Subcutaneous abdominal adipose tissue (tissue), 5 donors: ENCODE measurements around the gene PDE4A.
A peak's percentile ranks its signal among the peaks of the same experiment; 100 is the strongest.

Experiments used
- H3K27ac ChIP-seq: one replicate; pipeline ENCODE4 v1.7.0; 2013; ENCODE audit warnings: low read depth, mild to moderate bottlenecking, inconsistent platforms, low read length, moderate library complexity
- H3K27me3 ChIP-seq, 5 donors: one replicate each; pipeline ENCODE4 v1.7.0; 2013; ENCODE audit warnings: low read length in 5 of 5, inconsistent platforms in 1 of 5; ENCODE audit not compliant: control insufficient read depth in 5 of 5, insufficient read depth in 4 of 5
- H3K36me3 ChIP-seq, 5 donors: one replicate each; pipeline ENCODE4 v1.7.0; 2013; ENCODE audit warnings: low read length in 5 of 5; ENCODE audit not compliant: control insufficient read depth in 5 of 5, insufficient read depth in 5 of 5
- H3K4me1 ChIP-seq, 5 donors: one replicate each; pipeline ENCODE4 v1.7.0; 2013; ENCODE audit warnings: low read length in 5 of 5, mild to moderate bottlenecking in 3 of 5, moderate library complexity in 1 of 5; ENCODE audit not compliant: control insufficient read depth in 5 of 5, insufficient read depth in 5 of 5
- H3K4me3 ChIP-seq, 5 donors: one replicate each; pipeline ENCODE4 v1.7.0; 2013; ENCODE audit warnings: low read length in 5 of 5, low read depth in 1 of 5
- H3K9ac ChIP-seq, 5 donors: one replicate each; pipeline ENCODE4 v1.7.0; 2013; ENCODE audit warnings: low read length in 5 of 5, mild to moderate bottlenecking in 4 of 5, moderate library complexity in 3 of 5
- H3K9me3 ChIP-seq, 5 donors: one replicate each; pipeline ENCODE4 v1.7.0; 2013; ENCODE audit warnings: low read length in 5 of 5; ENCODE audit not compliant: control insufficient read depth in 5 of 5
- donor health status: healthy.
- donor health status: healthy.
- donor health status: healthy.
- donor health status: healthy.
- donor health status: healthy.

The PDE4A gene

GRCh38 chr19:10421240-10422045 lies 1.1 kb downstream of the PDE4A start:
- Histone ChIP-seq H3K27ac (no peak overlapping the region), H3K27me3 (peaks cover 49 to 65% (median 56%) of the 10 kb centered on the region in 5 donors), H3K4me1 (peaks cover 0 to 50% (median 29%) of the 10 kb centered on the region in 5 donors), H3K4me3 (no peak overlapping the region), H3K9me3 (no peaks in the 10 kb centered on the region), H3K9ac (no peak overlapping the region), H3K36me3 (no peaks in the 10 kb centered on the region)

GRCh38 chr19:10422046-10422461 lies 1.7 kb downstream of the PDE4A start:
- no peak overlapping the region for H3K9ac ChIP-seq
- peaks cover 48 to 61% (median 53%) of the 10 kb centered on the region in 5 donors for H3K27me3 ChIP-seq
- peaks cover 0 to 45% (median 27%) of the 10 kb centered on the region in 5 donors for H3K4me1 ChIP-seq
- no peaks in the 10 kb centered on the region for H3K9me3 ChIP-seq
- no peaks in the 10 kb centered on the region for H3K36me3 ChIP-seq
- H3K27ac ChIP-seq = no peak overlapping the region
- H3K4me3 ChIP-seq = no peak overlapping the region

GRCh38 chr19:10422846-10423245 lies 2.5 kb downstream of the PDE4A start:
- no peaks in the 10 kb centered on the region for H3K36me3 ChIP-seq
- peaks cover 0 to 44% (median 27%) of the 10 kb centered on the region in 5 donors for H3K4me1 ChIP-seq
- peaks cover 40 to 53% (median 45%) of the 10 kb centered on the region in 5 donors for H3K27me3 ChIP-seq
- H3K9ac ChIP-seq = no peak overlapping the region
- H3K27ac ChIP-seq = no peak overlapping the region
- H3K4me3 ChIP-seq = no peak overlapping the region
- H3K9me3 ChIP-seq = no peaks in the 10 kb centered on the region

- peaks cover 34 to 44% (median 36%) of the 10 kb centered on the region in 5 donors for H3K27me3 ChIP-seq
- peak overlapping the region in 4 of 5 donors; percentile 14 to 59 (median 32) for H3K4me3 ChIP-seq
- no peak overlapping the region for H3K27ac ChIP-seq
Measured at GRCh38 chr19:10424011-10424637, 3.8 kb downstream of the PDE4A start.

GRCh38 chr19:10427169-10427568 lies 6.8 kb downstream of the PDE4A start:
- peaks cover 2 to 41% (median 27%) of the 10 kb centered on the region in 5 donors for H3K4me1 ChIP-seq
- no peak overlapping the region for H3K27ac ChIP-seq
- H3K4me3 ChIP-seq = no peak overlapping the region
- H3K9ac ChIP-seq = no peak overlapping the region
- H3K27me3 ChIP-seq = peaks cover 7 to 19% (median 10%) of the 10 kb centered on the region in 5 donors
- H3K36me3 ChIP-seq = no peaks in the 10 kb centered on the region
- H3K9me3 ChIP-seq = no peaks in the 10 kb centered on the region

More at GRCh38 chr19:10424011-10424637, 3.8 kb downstream of the PDE4A start:
- peaks cover 0 to 47% (median 27%) of the 10 kb centered on the region in 5 donors for H3K4me1 ChIP-seq
- no peaks in the 10 kb centered on the region for H3K9me3 ChIP-seq
- H3K9ac ChIP-seq = peak overlapping the region in 1 of 5 donors; percentile 35
- H3K36me3 ChIP-seq = no peaks in the 10 kb centered on the region

GRCh38 chr19:10428996-10429381 lies 8.7 kb downstream of the PDE4A start:
- Histone ChIP-seq H3K9ac (no peak overlapping the region), H3K27ac (no peak overlapping the region), H3K27me3 (peaks cover under 1 to 8% (median 1%) of the 10 kb centered on the region in 5 donors)

GRCh38 chr19:10430505-10431253 lies 10.3 kb downstream of the PDE4A start:
- H3K4me3 ChIP-seq = peak overlapping the region; percentile 71 to 96 (median 85)
- peaks cover 2 to 36% (median 27%) of the 10 kb centered on the region in 5 donors for H3K4me1 ChIP-seq
- H3K36me3 ChIP-seq = peaks cover 0 to 5% (median 0%) of the 10 kb centered on the region in 5 donors
- H3K9ac ChIP-seq = peak overlapping the region; percentile 56 to 92 (median 84)
- H3K27ac ChIP-seq = peak overlapping the region; percentile 57
- H3K27me3 ChIP-seq = no peaks in the 10 kb centered on the region
- H3K9me3 ChIP-seq = no peaks in the 10 kb centered on the region

More at GRCh38 chr19:10428996-10429381, 8.7 kb downstream of the PDE4A start:
- Histone ChIP-seq H3K9me3 (no peaks in the 10 kb centered on the region), H3K4me3 (no peak overlapping the region), H3K36me3 (peaks cover 0 to 5% (median 0%) of the 10 kb centered on the region in 5 donors), H3K4me1 (peaks cover 2 to 47% (median 33%) of the 10 kb centered on the region in 5 donors)

GRCh38 chr19:10431254-10431942 lies 11.1 kb downstream of the PDE4A start:
- Histone ChIP-seq H3K36me3 (peaks cover 0 to 5% (median 0%) of the 10 kb centered on the region in 5 donors), H3K9ac (peak overlapping the region; percentile 56 to 92 (median 84)), H3K27me3 (no peaks in the 10 kb centered on the region), H3K4me1 (peaks cover 2 to 38% (median 31%) of the 10 kb centered on the region in 5 donors), H3K9me3 (no peaks in the 10 kb centered on the region), H3K4me3 (peak overlapping the region; percentile 71 to 96 (median 85)), H3K27ac (peak overlapping the region; percentile 57)
